HG03196 (cell line): ENCODE measurements around the gene FIBIN.
"Not testable (repeated sequence)": the region's sequence is repeated elsewhere in the genome, so short reads cannot be mapped to it uniquely, and the experiment has no call there.

Experiments used
- ATAC-seq: cut with Tn5 transposase; IDR thresholded peaks from one replicate; pipeline ENCODE4 v1.9.1; 2021; ENCODE audit not compliant: unreplicated experiment

FIBIN gene

GRCh38 chr11:26993965-26994457 is at the start of gene FIBIN:
Gene FIBIN, plus strand, starts transcription at chr11:26994112. Its CDS starts 415 bp downstream, at chr11:26994527.
- ATAC-seq = no peak

GRCh38 chr11:26944866-26945664 is 48.8 kb upstream of the FIBIN start:
- no peak for ATAC-seq

GRCh38 chr11:26946257-26946716 is 47.6 kb upstream of the FIBIN start:
- no peak for ATAC-seq

GRCh38 chr11:26947379-26947844 is 46.5 kb upstream of the FIBIN start:
- no peak for ATAC-seq

GRCh38 chr11:26947904-26948639 is 45.8 kb upstream of the FIBIN start:
- no peak for ATAC-seq

GRCh38 chr11:26948881-26949280 is 45.0 kb upstream of the FIBIN start:
- no peak for ATAC-seq

- no peak for ATAC-seq
Observed at GRCh38 chr11:26949846-26950245, 44.1 kb upstream of the FIBIN start.

GRCh38 chr11:26950260-26950719 is 43.6 kb upstream of the FIBIN start:
- no peak for ATAC-seq

- no peak for ATAC-seq
Observed at GRCh38 chr11:26951809-26952515, 42.0 kb upstream of the FIBIN start.

- no peak for ATAC-seq
Observed at GRCh38 chr11:26953770-26954392, 40.0 kb upstream of the FIBIN start.

GRCh38 chr11:26958005-26958701 is 35.8 kb upstream of the FIBIN start:
- ATAC-seq = no peak

- ATAC-seq = no peak
Observed at GRCh38 chr11:26958702-26959049, 35.2 kb upstream of the FIBIN start.

- ATAC-seq = no peak
Observed at GRCh38 chr11:26960281-26960680, 33.6 kb upstream of the FIBIN start.

- ATAC-seq = no peak
Observed at GRCh38 chr11:26963764-26964163, 30.1 kb upstream of the FIBIN start.

GRCh38 chr11:26964339-26964738 is 29.6 kb upstream of the FIBIN start:
- ATAC-seq = no peak

- not testable (repeated sequence) for ATAC-seq
Observed at GRCh38 chr11:26964847-26965485, 28.9 kb upstream of the FIBIN start.

- no peak for ATAC-seq
Observed at GRCh38 chr11:26971961-26972360, 22.0 kb upstream of the FIBIN start.

- no peak for ATAC-seq
Observed at GRCh38 chr11:26974069-26974783, 19.7 kb upstream of the FIBIN start.

- ATAC-seq = no peak
Observed at GRCh38 chr11:26974996-26975395, 18.9 kb upstream of the FIBIN start.
